HepG2 (cell line): ENCODE results near the gene SOCS1. TPM values are rescaled to one million over a fixed set of nuclear protein-coding genes. Genes with fewer than 3 reads are reported as not detected.

Source experiments
- ATF5 ChIP-seq: sonication (generic); formaldehyde crosslinking; IDR thresholded peaks from 2 replicates; pipeline ENCODE4 v1.4.0; 2020; ENCODE audit warnings: mild to moderate bottlenecking, low read depth, missing genetic modification reagents
- FOXP4 ChIP-seq: sonication (generic); formaldehyde crosslinking; IDR thresholded peaks from 2 replicates; pipeline ENCODE4 v1.4.0; 2020; ENCODE audit warnings: missing genetic modification reagents
- GFI1 ChIP-seq: sonication (generic); formaldehyde crosslinking; IDR thresholded peaks from 2 replicates; pipeline ENCODE4 v1.5.0; 2020; ENCODE audit warnings: missing genetic modification reagents, mild to moderate bottlenecking, borderline replicate concordance
- NAIF1 ChIP-seq: sonication (generic); formaldehyde crosslinking; IDR thresholded peaks from 2 replicates; pipeline ENCODE4 v1.5.0; 2020; ENCODE audit warnings: mild to moderate bottlenecking, missing genetic modification reagents, borderline replicate concordance
- RARA ChIP-seq: IDR thresholded peaks from 2 replicates; pipeline ENCODE4 v1.6.1; 2016; ENCODE audit warnings: missing genetic modification reagents, missing compliant biosample characterization
- TFDP1 ChIP-seq: IDR thresholded peaks from 2 replicates; pipeline ENCODE4 v1.6.1; 2016; ENCODE audit warnings: missing compliant biosample characterization, missing genetic modification reagents, borderline replicate concordance
- ZBTB1 ChIP-seq: sonication (generic); formaldehyde crosslinking; IDR thresholded peaks from 2 replicates; pipeline ENCODE4 v1.4.0; 2020; ENCODE audit warnings: missing genetic modification reagents, borderline replicate concordance
- ZNF34 ChIP-seq: sonication (generic); formaldehyde crosslinking; IDR thresholded peaks from 2 replicates; pipeline ENCODE4 v1.4.0; 2020; ENCODE audit warnings: mild to moderate bottlenecking, missing genetic modification reagents, borderline replicate concordance
- ZNF747 ChIP-seq: sonication (generic); formaldehyde crosslinking; IDR thresholded peaks from 2 replicates; pipeline ENCODE4 v1.8.1; 2023; ENCODE audit warnings: missing genetic modification reagents, mild to moderate bottlenecking, borderline replicate concordance
- ZUFSP ChIP-seq: sonication (generic); formaldehyde crosslinking; IDR thresholded peaks from 2 replicates; pipeline ENCODE4 v1.9.0; 2021; ENCODE audit warnings: missing genetic modification reagents, mild to moderate bottlenecking, borderline replicate concordance
- polyA plus RNA-seq, 8 experiments: library from polyadenylated mRNA; depleted of rRNA in 3 of 8; stranded (reverse) in 7 of 8; unstranded in 1 of 8; fragments of >200 nt; fragmentation: Illumina TruSeq in 4 of 8; extraction: Trizol in 4 of 8; gene quantifications; 2 replicates each; pipeline versions ENCODE4 v1.2.1 to v1.2.3, GENCODE V29; 2011 to 2016; ENCODE audit warnings: low read depth in 4 of 8, missing spikeins in 1 of 8, mixed read lengths in 1 of 8; ENCODE audit not compliant: insufficient read depth in 1 of 8
- total RNA-seq, 5 experiments: library from RNA; depleted of rRNA; stranded (reverse); fragments of >200 nt; fragmentation: Illumina TruSeq; extraction: Trizol; gene quantifications; 2 replicates each; pipeline ENCODE4 v1.2.3, GENCODE V29; 2016; ENCODE audit warnings: low read depth in 1 of 5
- TF ChIP-seq, protein P1 (sequence below): sonication (generic); formaldehyde crosslinking; IDR thresholded peaks from 2 replicates; pipeline ENCODE4 v1.5.0; 2020; ENCODE audit warnings: mild to moderate bottlenecking, missing genetic modification reagents, borderline replicate concordance

Gene SOCS1
- total and polyA plus RNA-seq, 2 of the 13 experiments (the other 11 are each of a cell fraction or from before 2014, with no cell fraction given), result 5.3 to 6.3 TPM

DNA sequence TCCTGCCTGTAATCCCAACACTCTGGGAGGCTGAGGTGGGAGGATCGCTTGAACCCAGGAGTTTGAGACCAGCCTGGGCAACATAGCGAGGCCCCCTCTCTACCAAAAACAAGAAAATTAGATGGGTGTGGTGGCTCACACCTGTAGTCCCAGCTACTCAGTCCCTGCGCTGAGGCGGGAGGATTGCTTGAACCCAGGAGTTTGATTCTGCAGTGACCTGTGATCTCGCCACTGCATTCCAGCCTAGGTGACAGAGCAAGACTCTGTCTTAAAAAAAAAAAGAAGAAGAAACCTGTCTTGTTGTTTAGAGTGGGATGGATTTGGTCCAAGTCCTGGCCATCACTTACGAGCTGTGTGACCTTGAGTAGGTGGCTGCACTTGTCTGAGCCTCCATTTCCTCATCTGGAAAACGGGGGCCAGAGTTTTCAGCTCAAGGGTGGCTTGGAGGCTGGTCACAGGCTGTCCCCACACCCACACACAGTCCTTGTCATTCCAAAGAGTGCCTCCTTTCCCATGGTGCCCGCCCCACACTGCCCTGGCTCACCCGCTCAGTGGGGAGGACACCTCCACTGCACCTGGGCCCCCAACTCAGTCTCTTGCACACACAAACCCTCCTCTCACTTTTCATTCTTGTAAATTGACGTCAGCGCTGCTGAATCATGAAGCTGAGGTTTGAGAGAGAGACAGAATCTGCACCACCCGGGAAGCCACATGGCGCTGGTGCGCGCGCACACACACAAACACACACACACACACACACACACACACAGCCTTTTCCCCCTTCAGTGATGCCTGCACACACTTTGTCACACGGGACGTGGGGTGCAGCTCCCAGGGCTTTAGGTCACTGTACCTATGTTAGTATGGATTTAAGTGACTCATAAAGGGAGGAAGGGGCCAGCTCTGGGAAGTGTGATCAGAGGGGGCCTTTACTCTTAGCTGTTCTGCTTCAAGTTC, 4.2 kb downstream of the SOCS1 start (continued):
- TF ChIP-seq GFI1 (CRISPR knock-in tag) (peak; percentile 45; the same call in 1 of the 2 replicates), NAIF1 (no peak), ATF5 (CRISPR knock-in tag) (no peak), ZUFSP (CRISPR knock-in tag) (no peak), FOXP4 (CRISPR knock-in tag) (no peak), ZNF747 (CRISPR knock-in tag) (no peak), ZBTB1 (CRISPR knock-in tag) (no peak), RARA (no peak), ZNF34 (CRISPR knock-in tag) (no peak), TFDP1 (CRISPR knock-in tag) (no peak)
- TF ChIP-seq, protein P1, sequence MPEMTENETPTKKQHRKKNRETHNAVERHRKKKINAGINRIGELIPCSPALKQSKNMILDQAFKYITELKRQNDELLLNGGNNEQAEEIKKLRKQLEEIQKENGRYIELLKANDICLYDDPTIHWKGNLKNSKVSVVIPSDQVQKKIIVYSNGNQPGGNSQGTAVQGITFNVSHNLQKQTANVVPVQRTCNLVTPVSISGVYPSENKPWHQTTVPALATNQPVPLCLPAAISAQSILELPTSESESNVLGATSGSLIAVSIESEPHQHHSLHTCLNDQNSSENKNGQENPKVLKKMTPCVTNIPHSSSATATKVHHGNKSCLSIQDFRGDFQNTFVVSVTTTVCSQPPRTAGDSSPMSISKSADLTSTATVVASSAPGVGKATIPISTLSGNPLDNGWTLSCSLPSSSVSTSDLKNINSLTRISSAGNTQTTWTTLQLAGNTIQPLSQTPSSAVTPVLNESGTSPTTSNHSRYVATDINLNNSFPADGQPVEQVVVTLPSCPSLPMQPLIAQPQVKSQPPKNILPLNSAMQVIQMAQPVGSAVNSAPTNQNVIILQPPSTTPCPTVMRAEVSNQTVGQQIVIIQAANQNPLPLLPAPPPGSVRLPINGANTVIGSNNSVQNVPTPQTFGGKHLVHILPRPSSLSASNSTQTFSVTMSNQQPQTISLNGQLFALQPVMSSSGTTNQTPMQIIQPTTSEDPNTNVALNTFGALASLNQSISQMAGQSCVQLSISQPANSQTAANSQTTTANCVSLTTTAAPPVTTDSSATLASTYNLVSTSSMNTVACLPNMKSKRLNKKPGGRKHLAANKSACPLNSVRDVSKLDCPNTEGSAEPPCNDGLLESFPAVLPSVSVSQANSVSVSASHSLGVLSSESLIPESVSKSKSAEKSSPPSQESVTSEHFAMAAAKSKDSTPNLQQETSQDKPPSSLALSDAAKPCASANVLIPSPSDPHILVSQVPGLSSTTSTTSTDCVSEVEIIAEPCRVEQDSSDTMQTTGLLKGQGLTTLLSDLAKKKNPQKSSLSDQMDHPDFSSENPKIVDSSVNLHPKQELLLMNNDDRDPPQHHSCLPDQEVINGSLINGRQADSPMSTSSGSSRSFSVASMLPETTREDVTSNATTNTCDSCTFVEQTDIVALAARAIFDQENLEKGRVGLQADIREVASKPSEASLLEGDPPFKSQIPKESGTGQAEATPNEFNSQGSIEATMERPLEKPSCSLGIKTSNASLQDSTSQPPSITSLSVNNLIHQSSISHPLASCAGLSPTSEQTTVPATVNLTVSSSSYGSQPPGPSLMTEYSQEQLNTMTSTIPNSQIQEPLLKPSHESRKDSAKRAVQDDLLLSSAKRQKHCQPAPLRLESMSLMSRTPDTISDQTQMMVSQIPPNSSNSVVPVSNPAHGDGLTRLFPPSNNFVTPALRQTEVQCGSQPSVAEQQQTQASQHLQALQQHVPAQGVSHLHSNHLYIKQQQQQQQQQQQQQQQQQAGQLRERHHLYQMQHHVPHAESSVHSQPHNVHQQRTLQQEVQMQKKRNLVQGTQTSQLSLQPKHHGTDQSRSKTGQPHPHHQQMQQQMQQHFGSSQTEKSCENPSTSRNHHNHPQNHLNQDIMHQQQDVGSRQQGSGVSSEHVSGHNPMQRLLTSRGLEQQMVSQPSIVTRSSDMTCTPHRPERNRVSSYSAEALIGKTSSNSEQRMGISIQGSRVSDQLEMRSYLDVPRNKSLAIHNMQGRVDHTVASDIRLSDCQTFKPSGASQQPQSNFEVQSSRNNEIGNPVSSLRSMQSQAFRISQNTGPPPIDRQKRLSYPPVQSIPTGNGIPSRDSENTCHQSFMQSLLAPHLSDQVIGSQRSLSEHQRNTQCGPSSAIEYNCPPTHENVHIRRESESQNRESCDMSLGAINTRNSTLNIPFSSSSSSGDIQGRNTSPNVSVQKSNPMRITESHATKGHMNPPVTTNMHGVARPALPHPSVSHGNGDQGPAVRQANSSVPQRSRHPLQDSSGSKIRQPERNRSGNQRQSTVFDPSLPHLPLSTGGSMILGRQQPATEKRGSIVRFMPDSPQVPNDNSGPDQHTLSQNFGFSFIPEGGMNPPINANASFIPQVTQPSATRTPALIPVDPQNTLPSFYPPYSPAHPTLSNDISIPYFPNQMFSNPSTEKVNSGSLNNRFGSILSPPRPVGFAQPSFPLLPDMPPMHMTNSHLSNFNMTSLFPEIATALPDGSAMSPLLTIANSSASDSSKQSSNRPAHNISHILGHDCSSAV (CRISPR knock-in tag), result no peak
